Esophagus muscularis mucosa (tissue), 4 donors: ENCODE data around the gene SLC4A2. TPM values are rescaled to one million over a fixed set of nuclear protein-coding genes. Genes with fewer than 3 reads are reported as not detected.

Experiments used
- DNase-seq: peaks from one replicate; pipeline ENCODE4 v3.0.0-alpha.2; 2017; ENCODE audit errors: extremely low spot score
- H3K27ac ChIP-seq, 4 donors: fragments of 200-600 bp; sonication (generic); replicated peaks in 1 of 4; 1 replicate in 3 of 4; 2 replicates in 1 of 4; pipeline ENCODE4 v1.5.1; 2016 to 2019; ENCODE audit warnings: mild to moderate bottlenecking in 1 of 4
- H3K27me3 ChIP-seq, 4 donors: fragments of 200-600 bp; sonication (generic); one replicate each; pipeline versions ENCODE4 v1.5.1 to v1.6.0; 2016 to 2019
- H3K36me3 ChIP-seq, 4 donors: fragments of 200-600 bp; sonication (generic); one replicate each; pipeline ENCODE4 v1.5.1; 2016 to 2019
- H3K4me1 ChIP-seq, 4 donors: fragments of 200-600 bp; sonication (generic); one replicate each; pipeline ENCODE4 v1.5.1; 2016 to 2019
- H3K4me3 ChIP-seq, 4 donors: fragments of 200-600 bp; sonication (generic); 1 replicate in 2 of 4; 2 replicates in 2 of 4; pipeline ENCODE4 v1.5.1; 2016 to 2019; ENCODE audit warnings: mild to moderate bottlenecking in 4 of 4, moderate library complexity in 1 of 4
- H3K9me3 ChIP-seq, 4 donors: fragments of 200-600 bp; sonication (generic); 1 replicate in 3 of 4; 2 replicates in 1 of 4; pipeline ENCODE4 v1.5.1; 2016 to 2019
- CTCF ChIP-seq, 3 experiments: fragments of 200-600 bp in 2 of 3; fragments of 450-650 bp in 1 of 3; sonication (generic) in 2 of 3; IDR thresholded peaks; one replicate each; pipeline ENCODE4 v1.5.1; 2017 to 2019; ENCODE audit warnings: antibody characterized with exemption in 3 of 3, mild to moderate bottlenecking in 2 of 3, moderate library complexity in 1 of 3
- EP300 ChIP-seq: sonication (generic); formaldehyde crosslinking; IDR thresholded peaks from one replicate; pipeline ENCODE4 v1.6.1; 2017; ENCODE audit warnings: antibody characterized with exemption
- POLR2A ChIP-seq: fragments of 450-650 bp; IDR thresholded peaks from one replicate; pipeline ENCODE4 v1.6.1; 2017; ENCODE audit warnings: antibody characterized with exemption, moderate library complexity, mild to moderate bottlenecking, low read depth
- POLR2AphosphoS5 ChIP-seq, 2 donors: sonication (generic); formaldehyde crosslinking; IDR thresholded peaks; one replicate each; pipeline ENCODE4 v1.6.1; 2017; ENCODE audit warnings: antibody characterized with exemption in 2 of 2
- WGBS: methylation state at CpG from one replicate; pipeline ENCODE4 v1.1.5; 2018; 5-methylcytosine and 5-hydroxymethylcytosine counted together
- intact Hi-C: fragments of 100-400 bp; cut with DNase I; formaldehyde crosslinking; loops from one replicate; pipeline ENCODE4 v1.15.1; 2023
- total RNA-seq, 4 donors: library from RNA; depleted of rRNA; stranded (reverse); fragments of >200 nt; gene quantifications; one replicate each; pipeline versions ENCODE4 v1.1.0 to v1.2.1, GENCODE V29; 2016

The SLC4A2 gene
- total RNA-seq, 4 donors from 2014 or later = 96.8 to 165 (median 122) TPM

- Histone ChIP-seq H3K4me1 (peaks cover 37 to 44% (median 42%) of the 10 kb centered on the region in 4 donors), H3K9me3 (no peaks in the 10 kb centered on the region), H3K27me3 (no peaks in the 10 kb centered on the region), H3K4me3 (no peak overlapping the region), H3K27ac (no peak overlapping the region), H3K36me3 (peaks cover 48 to 64% (median 62%) of the 10 kb centered on the region in 4 donors)
- intact Hi-C loops = loop anchor here (5.0 kb wide), 2 partner anchors 38 to 47 kb away; partner anchors contain the start of gene ABCB8
- DNase-seq = no peak
- TF ChIP-seq EP300 (no peak), POLR2AphosphoS5 (IDR thresholded peaks at IDR 0.05) (no peak), POLR2A (no peak), CTCF (IDR thresholded peaks at IDR 0.05) (no peak)
- 85% methylated on average over 3 of the region's 6 CpGs for WGBS
Measured at GRCh38 chr7:151064993-151065392, 5.6 kb downstream of the SLC4A2 start.

- H3K27me3 ChIP-seq = no peaks in the 10 kb centered on the region
- H3K4me1 ChIP-seq = peaks cover 34 to 39% (median 37%) of the 10 kb centered on the region in 4 donors
- intact Hi-C loops = no loop called here
- DNase-seq = no peak
- no peaks in the 10 kb centered on the region for H3K9me3 ChIP-seq
- H3K36me3 ChIP-seq = peaks cover 53 to 70% (median 67%) of the 10 kb centered on the region in 4 donors
- H3K4me3 ChIP-seq = no peak overlapping the region
- 92% methylated on average over 14 of the region's 14 CpGs for WGBS
- H3K27ac ChIP-seq = no peak overlapping the region
- TF ChIP-seq POLR2AphosphoS5 (IDR thresholded peaks at IDR 0.05) = no peak
- TF ChIP-seq POLR2A = no peak
- TF ChIP-seq EP300 = no peak
- TF ChIP-seq CTCF (IDR thresholded peaks at IDR 0.05) = no peak
Measured at GRCh38 chr7:151065516-151065915, 6.1 kb downstream of the SLC4A2 start.

GRCh38 chr7:151066273-151066974 is 7.0 kb downstream of the SLC4A2 start:
- no peak for DNase-seq
- 96% methylated on average over 22 of the region's 39 CpGs for WGBS
- peaks cover 62 to 79% (median 77%) of the 10 kb centered on the region in 4 donors for H3K36me3 ChIP-seq
- no peaks in the 10 kb centered on the region for H3K27me3 ChIP-seq
- H3K4me1 ChIP-seq = peaks cover 25 to 30% (median 28%) of the 10 kb centered on the region in 4 donors
- no peaks in the 10 kb centered on the region for H3K9me3 ChIP-seq
- intact Hi-C loops = no loop called here
- TF ChIP-seq CTCF (IDR thresholded peaks at IDR 0.05) (no peak), POLR2AphosphoS5 (IDR thresholded peaks at IDR 0.05) (no peak), POLR2A (no peak)
- H3K27ac ChIP-seq = no peak overlapping the region
- no peak overlapping the region for H3K4me3 ChIP-seq

- peaks cover 80 to 97% (median 95%) of the 10 kb centered on the region in 4 donors for H3K36me3 ChIP-seq
- DNase-seq = no peak
- H3K27me3 ChIP-seq = no peaks in the 10 kb centered on the region
- H3K27ac ChIP-seq = no peak overlapping the region
- TF ChIP-seq CTCF (IDR thresholded peaks at IDR 0.05) = no peak
- TF ChIP-seq POLR2A = no peak
- no peak for TF ChIP-seq EP300
- 77% methylated on average over 11 of the region's 12 CpGs for WGBS
- intact Hi-C loops = no loop called here
- H3K4me1 ChIP-seq = peaks cover 9 to 12% (median 10%) of the 10 kb centered on the region in 4 donors
- H3K4me3 ChIP-seq = no peak overlapping the region
- no peaks in the 10 kb centered on the region for H3K9me3 ChIP-seq
Measured at GRCh38 chr7:151068069-151068773, 8.8 kb downstream of the SLC4A2 start.
